ENCODE measurements around the gene PAN3.
A peak's percentile ranks its signal among the peaks of the same experiment; 100 is the strongest.

The PAN3 gene

DNA sequence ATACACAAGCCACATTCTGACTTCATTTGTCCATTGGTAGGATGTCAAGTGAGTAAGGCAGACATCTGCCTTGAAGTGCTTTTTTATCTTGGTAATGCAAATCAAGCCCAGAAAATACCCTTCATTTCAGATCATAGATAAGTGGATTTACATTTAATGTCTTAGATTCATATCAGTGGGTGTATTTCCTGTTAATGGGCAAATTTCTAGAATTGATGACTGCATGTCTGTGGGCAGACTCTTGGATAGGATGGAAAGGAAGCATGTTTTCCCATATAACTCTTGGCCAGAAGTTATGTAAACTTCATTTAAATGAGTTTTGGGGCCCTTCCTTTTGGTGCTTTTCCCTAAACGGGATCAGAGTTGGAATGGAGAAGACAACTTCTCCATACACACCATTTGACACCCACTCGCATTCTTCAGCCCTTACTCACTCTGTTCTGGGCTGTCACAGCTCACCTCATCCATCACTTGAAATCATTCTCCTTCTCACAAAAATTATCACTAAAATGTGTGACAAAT, 202.0 kb downstream of the PAN3 start:
- TF ChIP-seq, protein P1, sequence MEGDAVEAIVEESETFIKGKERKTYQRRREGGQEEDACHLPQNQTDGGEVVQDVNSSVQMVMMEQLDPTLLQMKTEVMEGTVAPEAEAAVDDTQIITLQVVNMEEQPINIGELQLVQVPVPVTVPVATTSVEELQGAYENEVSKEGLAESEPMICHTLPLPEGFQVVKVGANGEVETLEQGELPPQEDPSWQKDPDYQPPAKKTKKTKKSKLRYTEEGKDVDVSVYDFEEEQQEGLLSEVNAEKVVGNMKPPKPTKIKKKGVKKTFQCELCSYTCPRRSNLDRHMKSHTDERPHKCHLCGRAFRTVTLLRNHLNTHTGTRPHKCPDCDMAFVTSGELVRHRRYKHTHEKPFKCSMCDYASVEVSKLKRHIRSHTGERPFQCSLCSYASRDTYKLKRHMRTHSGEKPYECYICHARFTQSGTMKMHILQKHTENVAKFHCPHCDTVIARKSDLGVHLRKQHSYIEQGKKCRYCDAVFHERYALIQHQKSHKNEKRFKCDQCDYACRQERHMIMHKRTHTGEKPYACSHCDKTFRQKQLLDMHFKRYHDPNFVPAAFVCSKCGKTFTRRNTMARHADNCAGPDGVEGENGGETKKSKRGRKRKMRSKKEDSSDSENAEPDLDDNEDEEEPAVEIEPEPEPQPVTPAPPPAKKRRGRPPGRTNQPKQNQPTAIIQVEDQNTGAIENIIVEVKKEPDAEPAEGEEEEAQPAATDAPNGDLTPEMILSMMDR (conservative IDR thresholded peaks at IDR 0.05; ENCODE audit: low read length) = no peak
- no peak overlapping the region for H3K4me3 ChIP-seq (ENCODE audit: low read length)
- DNase-seq (ENCODE audit: low read depth) = peak; percentile 63

GRCh38 chr13:28342251-28342650, 203.9 kb downstream of the PAN3 start:
- TF ChIP-seq, protein P1 (conservative IDR thresholded peaks at IDR 0.05; ENCODE audit: low read length) = no peak
- DNase-seq (ENCODE audit: low read depth) = no peak

DNA sequence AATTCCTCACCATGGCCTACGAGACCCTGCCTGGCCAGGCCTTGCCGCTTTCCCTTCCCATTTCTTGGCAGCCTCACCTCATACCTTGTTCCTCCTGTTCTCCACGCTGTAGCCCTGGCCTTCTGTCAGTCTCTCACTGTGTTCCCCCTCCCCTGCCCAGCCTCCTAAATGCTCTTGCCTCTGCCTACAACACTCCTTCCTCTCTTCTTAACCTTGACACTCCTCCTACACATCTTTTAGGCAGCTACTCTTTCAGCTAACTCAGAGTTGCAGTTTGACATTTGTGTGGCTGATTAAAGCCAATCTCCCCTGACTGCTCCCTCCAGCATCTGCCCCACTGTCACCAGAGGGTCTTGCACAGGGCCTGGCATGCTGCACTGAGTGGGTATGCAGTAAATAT, 205.8 kb downstream of the PAN3 start:
- TF ChIP-seq, protein P1 (conservative IDR thresholded peaks at IDR 0.05; ENCODE audit: low read length) = no peak
- no peak for DNase-seq (ENCODE audit: low read depth)
- H3K4me3 ChIP-seq (ENCODE audit: low read length) = no peak overlapping the region

More at GRCh38 chr13:28342251-28342650, 203.9 kb downstream of the PAN3 start:
- H3K4me3 ChIP-seq (ENCODE audit: low read length) = no peak overlapping the region
